MG63 (cell line): ENCODE data around the gene RNGTT. TPM values are rescaled to one million over a fixed set of nuclear protein-coding genes. Genes with fewer than 3 reads are reported as not detected.
A peak's percentile ranks its signal among the peaks of the same experiment; 100 is the strongest.
"Not testable (repeated sequence)": the region's sequence is repeated elsewhere in the genome, so short reads cannot be mapped to it uniquely, and the experiment has no call there.

Source experiments
- DNase-seq: peaks from one replicate; pipeline ENCODE4 v3.0.0-alpha.2; 2020
- H3K27me3 ChIP-seq: fragments of 250-450 bp; sonication (Bioruptor Pico); 2 replicates; pipeline ENCODE4 v1.5.1; 2020; ENCODE audit warnings: mild to moderate bottlenecking, moderate library complexity
- H3K36me3 ChIP-seq: fragments of 250-450 bp; sonication (Bioruptor Pico); 2 replicates; pipeline ENCODE4 v1.5.1; 2020; ENCODE audit warnings: mild to moderate bottlenecking, moderate library complexity
- H3K4me3 ChIP-seq: fragments of 250-450 bp; sonication (Bioruptor Pico); 2 replicates; pipeline ENCODE4 v1.5.1; 2020; ENCODE audit warnings: mild to moderate bottlenecking, moderate library complexity
- H3K9me3 ChIP-seq: fragments of 250-450 bp; sonication (Bioruptor Pico); 2 replicates; pipeline ENCODE4 v1.5.1; 2020; ENCODE audit warnings: mild to moderate bottlenecking, moderate library complexity
- total RNA-seq: library from RNA; depleted of rRNA; stranded (reverse); fragments of >200 nt; shearing (Covaris generic); gene quantifications from 2 replicates; pipeline ENCODE4 v1.2.3, GENCODE V29; 2014; ENCODE audit warnings: low replicate concordance

Gene RNGTT
- total RNA-seq, 1 experiment from 2014 or later = 28.4 TPM

DNA sequence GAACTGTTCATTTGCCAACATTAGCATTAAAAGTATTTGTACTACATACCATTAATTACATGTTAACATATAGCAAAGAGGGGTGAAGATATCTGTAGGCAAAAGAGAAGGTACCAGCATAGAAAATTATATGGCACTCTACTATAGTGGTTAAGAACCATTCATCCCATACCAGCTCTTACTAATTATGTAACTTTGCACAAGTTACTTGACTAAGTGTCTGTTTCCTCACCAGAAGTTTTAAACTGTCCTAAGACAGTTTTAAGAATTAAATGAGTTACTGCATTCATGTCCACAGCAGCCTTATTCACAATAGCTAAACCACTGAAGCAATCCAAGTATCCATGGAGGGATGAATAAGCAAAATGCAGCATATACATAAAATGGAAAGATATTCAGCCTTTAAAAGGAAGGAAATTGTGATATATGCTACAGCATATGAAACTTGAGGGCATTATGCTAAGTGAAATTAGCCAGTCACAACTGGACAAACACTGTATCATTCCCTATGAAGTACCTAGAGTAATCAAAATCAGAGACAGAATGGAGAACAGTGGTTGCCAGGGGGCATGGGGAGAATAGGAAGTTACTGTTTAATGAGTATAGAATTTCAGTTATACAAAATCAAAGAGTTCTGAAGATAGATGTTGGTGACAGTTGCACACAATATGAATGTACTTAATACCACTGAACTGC, 98.9 kb downstream of the RNGTT start:
- no peaks in the 10 kb centered on the region for H3K9me3 ChIP-seq
- no peaks in the 10 kb centered on the region for H3K27me3 ChIP-seq
- no peak overlapping the region for H3K4me3 ChIP-seq
- no peak for DNase-seq
- no peaks in the 10 kb centered on the region for H3K36me3 ChIP-seq

DNA sequence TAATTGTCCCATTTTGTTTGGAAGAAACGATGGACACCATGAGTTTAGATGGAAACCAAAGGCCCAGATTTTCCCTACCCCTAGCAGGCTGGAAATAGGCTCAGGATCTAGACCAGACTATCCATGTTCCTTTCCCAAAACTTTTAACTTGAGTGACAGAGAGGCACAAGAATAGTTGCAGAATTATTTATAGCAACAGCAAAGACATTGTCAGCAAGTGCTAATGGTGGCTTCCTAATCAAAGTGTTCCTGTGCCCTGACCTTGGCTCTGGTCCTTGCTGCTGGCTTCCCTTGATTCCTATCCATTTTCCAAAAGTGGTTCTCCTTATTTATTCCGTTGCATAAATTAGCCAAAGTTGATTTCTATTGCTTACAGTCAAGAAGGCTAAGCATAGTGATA, 103.1 kb downstream of the RNGTT start:
- Histone ChIP-seq H3K36me3 (no peaks in the 10 kb centered on the region), H3K9me3 (no peaks in the 10 kb centered on the region), H3K27me3 (no peaks in the 10 kb centered on the region), H3K4me3 (no peak overlapping the region)
- no peak for DNase-seq

DNA sequence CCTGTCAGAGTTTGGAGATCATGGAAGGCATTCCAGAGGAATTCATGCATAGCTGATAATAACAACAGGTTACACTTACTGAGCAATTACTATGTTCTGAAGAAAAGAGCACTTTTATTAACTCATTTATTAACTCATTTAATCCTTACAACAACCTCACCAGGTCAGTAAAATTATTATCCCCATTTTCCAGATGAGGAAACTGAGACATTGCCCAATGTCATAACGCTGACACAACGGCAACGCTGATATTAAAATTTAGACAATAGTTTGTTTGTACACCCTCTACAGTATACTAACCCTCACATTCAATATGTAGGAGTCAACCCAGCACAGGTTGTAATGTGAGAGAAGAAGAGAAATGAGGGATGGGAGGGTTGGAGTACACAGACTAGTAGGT, 105.0 kb downstream of the RNGTT start:
- no peaks in the 10 kb centered on the region for H3K27me3 ChIP-seq
- no peaks in the 10 kb centered on the region for H3K36me3 ChIP-seq
- no peak overlapping the region for H3K4me3 ChIP-seq
- H3K9me3 ChIP-seq = no peaks in the 10 kb centered on the region
- DNase-seq = no peak

DNA sequence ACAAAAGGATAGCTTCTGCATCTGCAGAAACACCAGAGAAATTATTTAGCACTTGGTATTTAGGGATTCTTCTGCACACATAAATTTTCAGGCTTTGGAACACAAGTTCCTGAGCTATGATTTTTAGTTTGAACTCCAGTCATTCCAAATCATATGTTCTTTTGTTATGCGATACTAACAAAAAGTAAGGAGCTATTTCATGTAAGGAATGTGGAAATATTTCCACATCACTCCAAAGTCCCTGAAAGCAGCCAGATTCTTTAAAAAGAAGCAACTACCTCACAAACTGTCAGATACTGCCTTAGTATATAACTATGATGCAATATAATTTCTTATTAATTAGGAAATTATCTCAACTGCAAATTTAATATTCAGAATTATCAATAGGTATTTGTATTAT, 106.9 kb downstream of the RNGTT start:
- DNase-seq = no peak
- Histone ChIP-seq H3K9me3 (no peaks in the 10 kb centered on the region), H3K27me3 (no peaks in the 10 kb centered on the region), H3K4me3 (no peak overlapping the region), H3K36me3 (no peaks in the 10 kb centered on the region)

DNA sequence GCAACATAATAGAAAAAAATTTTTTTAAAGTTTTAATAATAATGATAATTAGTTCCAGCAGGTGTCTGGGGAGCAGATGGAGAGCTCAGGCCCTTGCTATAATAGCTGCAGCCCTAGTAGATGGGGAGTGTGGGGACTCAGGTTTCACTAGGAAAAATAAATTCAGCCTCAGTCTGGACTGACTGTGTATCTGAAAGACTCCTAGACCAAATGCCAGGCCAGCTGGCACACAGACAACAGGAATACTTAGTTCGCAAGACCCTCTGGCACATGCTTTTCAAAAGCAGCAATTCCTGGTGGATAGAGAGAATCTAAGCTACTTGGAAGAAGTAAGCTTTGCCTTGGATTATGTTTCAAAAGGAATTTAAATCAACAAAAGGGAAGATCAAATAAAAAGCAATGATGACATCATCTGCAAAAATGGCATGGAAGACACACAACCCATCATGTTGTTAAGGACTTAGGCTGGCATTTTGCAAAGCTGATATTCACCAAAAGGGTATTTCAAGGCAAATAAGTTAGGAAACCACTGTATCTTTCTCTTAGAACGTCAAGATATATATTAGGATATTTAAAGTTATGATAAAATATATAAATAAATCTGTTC, 107.8 kb downstream of the RNGTT start:
- peak; percentile 54 for DNase-seq
- H3K9me3 ChIP-seq = no peaks in the 10 kb centered on the region
- H3K27me3 ChIP-seq = no peaks in the 10 kb centered on the region
- H3K36me3 ChIP-seq = no peaks in the 10 kb centered on the region
- H3K4me3 ChIP-seq = no peak overlapping the region

DNA sequence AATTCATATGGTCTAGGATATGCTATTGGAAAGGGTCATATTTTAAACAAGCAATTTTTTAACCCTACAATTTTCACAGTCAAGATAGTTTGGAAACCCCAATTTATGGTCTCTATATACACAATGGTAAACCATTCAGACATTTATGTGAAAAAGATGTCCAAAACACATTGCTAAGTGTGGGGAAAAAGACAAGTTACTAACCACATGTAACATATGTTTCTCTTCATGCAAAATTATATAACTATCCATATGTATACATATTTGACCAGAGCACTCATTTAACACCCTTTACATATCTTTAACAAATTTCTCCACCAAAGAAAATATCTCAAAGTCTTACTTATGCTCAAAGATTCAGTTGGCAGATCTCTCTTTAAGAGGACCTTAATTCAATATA, 110.6 kb downstream of the RNGTT start:
- Histone ChIP-seq H3K36me3 (no peaks in the 10 kb centered on the region), H3K27me3 (no peaks in the 10 kb centered on the region), H3K4me3 (no peak overlapping the region), H3K9me3 (no peaks in the 10 kb centered on the region)
- DNase-seq = no peak

DNA sequence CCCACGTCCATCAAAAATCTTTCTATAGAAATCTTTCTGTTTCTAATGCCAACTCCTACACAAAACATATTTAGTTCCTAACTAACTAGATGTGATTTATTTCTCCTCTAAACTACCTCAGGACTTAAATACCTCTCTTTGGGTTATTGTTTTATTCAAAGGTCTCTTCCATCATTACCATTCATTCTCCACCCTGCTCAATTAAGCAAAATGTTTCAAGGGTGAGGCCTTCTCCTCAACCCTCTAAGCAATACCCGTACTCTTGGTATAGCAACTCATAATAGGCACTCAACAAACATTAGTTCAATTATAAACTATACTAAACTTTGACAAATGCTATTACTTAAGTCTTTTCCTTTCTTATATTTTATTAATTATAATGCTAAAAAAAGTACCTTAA, 111.4 kb downstream of the RNGTT start:
- H3K27me3 ChIP-seq = no peaks in the 10 kb centered on the region
- no peaks in the 10 kb centered on the region for H3K36me3 ChIP-seq
- no peaks in the 10 kb centered on the region for H3K9me3 ChIP-seq
- no peak for DNase-seq
- H3K4me3 ChIP-seq = no peak overlapping the region

- Histone ChIP-seq H3K4me3 (no peak overlapping the region), H3K36me3 (no peaks in the 10 kb centered on the region), H3K9me3 (no peaks in the 10 kb centered on the region), H3K27me3 (no peaks in the 10 kb centered on the region)
- DNase-seq = no peak
Measured at GRCh38 chr6:88848870-88849269, 114.5 kb downstream of the RNGTT start.

DNA sequence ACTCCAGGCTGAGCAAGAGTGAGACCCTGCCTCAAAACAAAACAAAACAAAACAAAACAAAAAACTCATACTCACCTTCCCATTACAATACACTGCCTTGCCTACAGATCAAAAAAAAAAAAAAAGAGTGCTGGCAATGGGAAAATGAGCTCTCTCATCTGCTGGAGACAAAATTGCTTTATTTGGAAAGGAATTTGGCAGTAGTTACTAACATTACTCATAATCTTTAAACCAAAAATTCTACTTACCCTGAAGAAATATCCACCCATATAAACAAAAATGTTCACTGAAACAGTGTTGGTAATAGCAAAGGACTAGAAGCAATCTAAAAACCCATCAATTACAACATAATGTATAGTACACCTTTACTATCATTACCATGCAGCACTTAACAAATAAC, 120.4 kb downstream of the RNGTT start:
- H3K4me3 ChIP-seq = no peak overlapping the region
- peaks cover 16% of the 10 kb centered on the region for H3K36me3 ChIP-seq
- H3K9me3 ChIP-seq = peaks cover 9% of the 10 kb centered on the region
- H3K27me3 ChIP-seq = no peaks in the 10 kb centered on the region
- no peak for DNase-seq

- no peaks in the 10 kb centered on the region for H3K27me3 ChIP-seq
- no peak for DNase-seq
- no peak overlapping the region for H3K4me3 ChIP-seq
- peaks cover 16% of the 10 kb centered on the region for H3K36me3 ChIP-seq
- peaks cover 9% of the 10 kb centered on the region for H3K9me3 ChIP-seq
Measured at GRCh38 chr6:88842320-88842719, 121.1 kb downstream of the RNGTT start.

DNA sequence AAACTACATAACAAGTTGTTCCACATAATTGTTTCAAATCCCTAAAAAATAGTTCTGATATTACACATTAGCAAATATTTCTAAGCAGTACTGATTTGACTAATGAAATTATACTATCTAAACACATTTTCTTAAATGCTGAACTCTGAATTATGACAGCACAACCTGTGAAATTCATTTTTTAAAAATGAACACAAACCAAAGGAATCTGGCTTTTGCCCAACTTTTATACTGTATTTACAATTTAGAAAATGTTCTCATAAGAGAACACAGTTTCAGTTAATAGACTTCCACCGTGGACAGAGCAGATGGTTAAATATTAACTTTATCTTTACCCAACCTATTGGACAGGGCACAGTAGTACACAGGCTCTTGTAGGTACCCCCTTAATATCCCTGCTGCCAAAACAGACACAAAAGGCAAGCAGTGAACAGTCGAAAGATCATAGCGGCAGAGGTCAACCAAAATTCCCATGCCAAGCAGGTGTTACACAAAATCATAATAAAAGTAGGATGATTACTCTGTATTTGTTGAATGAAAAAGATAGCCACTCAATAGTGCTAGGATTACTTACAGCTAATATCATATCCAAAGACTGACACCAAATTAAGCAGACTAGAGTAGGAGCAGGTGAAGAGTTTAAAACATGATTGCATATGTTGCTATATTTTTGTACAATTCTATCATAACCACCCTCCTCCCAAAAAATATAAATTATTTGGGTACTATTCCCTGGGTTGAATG, 122.5 kb downstream of the RNGTT start:
- H3K9me3 ChIP-seq = peaks cover 13% of the 10 kb centered on the region
- no peak for DNase-seq
- H3K4me3 ChIP-seq = no peak overlapping the region
- no peaks in the 10 kb centered on the region for H3K27me3 ChIP-seq
- peaks cover 16% of the 10 kb centered on the region for H3K36me3 ChIP-seq

GRCh38 chr6:88840289-88840688, 123.1 kb downstream of the RNGTT start:
- H3K4me3 ChIP-seq = no peak overlapping the region
- H3K27me3 ChIP-seq = no peaks in the 10 kb centered on the region
- peaks cover 17% of the 10 kb centered on the region for H3K9me3 ChIP-seq
- H3K36me3 ChIP-seq = peaks cover 16% of the 10 kb centered on the region
- no peak for DNase-seq

DNA sequence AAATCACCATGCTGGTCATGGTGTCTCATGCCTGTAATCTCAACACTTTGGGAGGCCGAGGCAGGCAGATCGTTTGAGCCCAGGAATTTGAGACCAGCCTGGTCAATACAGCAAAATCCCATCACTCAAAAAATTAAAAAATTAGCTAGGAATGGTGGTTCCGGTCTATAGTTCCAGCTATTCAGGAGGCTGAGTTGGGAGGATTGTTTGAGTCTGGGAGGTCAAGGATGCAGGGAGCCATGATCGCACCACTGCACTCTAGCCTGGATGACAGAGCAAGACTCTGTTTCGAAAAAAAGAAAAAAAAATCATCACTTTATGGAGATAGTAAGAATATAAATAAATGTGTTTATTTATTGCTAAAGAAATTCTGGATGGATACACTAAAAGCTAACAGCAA, 124.1 kb downstream of the RNGTT start:
- DNase-seq = no peak
- Histone ChIP-seq H3K27me3 (no peaks in the 10 kb centered on the region), H3K9me3 (peaks cover 21% of the 10 kb centered on the region), H3K36me3 (peaks cover 16% of the 10 kb centered on the region), H3K4me3 (no peak overlapping the region)

DNA sequence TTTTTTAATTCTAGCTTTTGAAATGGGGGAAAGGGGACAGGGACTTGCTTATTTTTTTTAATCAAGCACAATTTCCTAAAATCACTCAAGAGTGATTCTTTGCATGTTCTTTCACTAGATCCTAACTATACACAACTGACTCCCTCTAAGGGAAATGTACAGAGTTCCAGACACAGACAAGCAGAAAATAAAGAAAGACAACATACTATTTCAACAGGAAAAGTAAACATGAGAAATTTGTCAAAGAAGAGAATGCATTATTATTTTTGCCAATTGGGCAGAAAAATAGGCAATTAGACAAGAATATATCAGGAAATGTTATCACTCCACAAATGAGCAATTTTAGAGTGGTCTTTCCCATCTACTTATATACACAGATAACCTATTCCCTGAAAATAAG, 128.2 kb downstream of the RNGTT start:
- Histone ChIP-seq H3K27me3 (no peaks in the 10 kb centered on the region), H3K36me3 (no peaks in the 10 kb centered on the region; the same call in none of the 2 replicates), H3K9me3 (peaks cover 29% of the 10 kb centered on the region), H3K4me3 (no peak overlapping the region)
- DNase-seq = no peak

GRCh38 chr6:88833071-88833470, 130.3 kb downstream of the RNGTT start:
- not testable (repeated sequence) for DNase-seq, H3K36me3 ChIP-seq, H3K27me3 ChIP-seq, H3K4me3 ChIP-seq
- H3K9me3 ChIP-seq = peaks cover 29% of the 10 kb centered on the region

DNA sequence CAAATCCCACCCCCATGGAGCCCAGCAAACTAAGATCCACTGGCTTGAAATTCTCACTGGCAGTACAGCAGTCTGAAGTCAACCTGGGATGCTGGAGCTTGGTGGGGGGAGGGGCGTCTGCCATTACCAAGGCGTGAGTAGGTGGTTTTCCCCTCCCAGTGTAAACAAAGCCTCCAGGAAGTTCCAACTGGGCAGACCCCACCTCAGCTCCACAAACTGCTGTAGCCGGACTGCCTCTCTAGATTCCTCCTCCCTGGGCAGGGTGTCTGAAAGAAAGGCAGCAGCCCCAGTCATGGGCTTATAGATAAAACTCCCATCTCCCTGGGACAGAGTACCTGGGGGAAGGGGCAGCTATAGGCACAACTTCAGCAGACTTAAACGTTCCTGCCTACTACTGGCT, 135.8 kb downstream of the RNGTT start:
- H3K4me3 ChIP-seq, H3K36me3 ChIP-seq: not testable (repeated sequence)

GRCh38 chr6:88825856-88826255, 137.6 kb downstream of the RNGTT start:
- Histone ChIP-seq H3K36me3 (no peaks in the 10 kb centered on the region; the same call in 1 of the 2 replicates), H3K9me3 (no peaks in the 10 kb centered on the region; the same call in 1 of the 2 replicates), H3K27me3 (no peaks in the 10 kb centered on the region), H3K4me3 (no peak overlapping the region)
- no peak for DNase-seq

More for the DNA sequence above, 135.8 kb downstream of the RNGTT start:
- not testable (repeated sequence) for H3K9me3 ChIP-seq, DNase-seq, H3K27me3 ChIP-seq

GRCh38 chr6:88823998-88824397, 139.4 kb downstream of the RNGTT start:
- Histone ChIP-seq H3K36me3 (no peaks in the 10 kb centered on the region; the same call in 1 of the 2 replicates), H3K4me3 (no peak overlapping the region), H3K27me3 (no peaks in the 10 kb centered on the region), H3K9me3 (no peaks in the 10 kb centered on the region)
- no peak for DNase-seq
